ENCODE results near the gene ARCN1.

GRCh38 chr11:118635237-118635591 is 63.0 kb downstream of the ARCN1 start:
- TF ChIP-seq CTCF (IDR thresholded peaks at IDR 0.05) (no peak), POLR2A (IDR thresholded peaks at IDR 0.05) (no peak)
